Upper lobe of left lung (tissue), 4 donors: ENCODE data around the gene FGF3.

Experiments used
- CTCF ChIP-seq, 6 experiments: fragments of 450-650 bp in 4 of 6; fragments of 200-600 bp in 2 of 6; sonication (generic) in 2 of 6; IDR thresholded peaks; one replicate each; pipeline ENCODE4 v1.5.1; 2016 to 2019; ENCODE audit warnings: antibody characterized with exemption in 6 of 6
- POLR2A ChIP-seq, 4 donors: fragments of 450-650 bp; IDR thresholded peaks; one replicate each; pipeline ENCODE4 v1.5.1; 2016 to 2017; ENCODE audit warnings: antibody characterized with exemption in 4 of 4, mild to moderate bottlenecking in 2 of 4

- TF ChIP-seq POLR2A (IDR thresholded peaks at IDR 0.05) (no peak), CTCF (IDR thresholded peaks at IDR 0.05) (no peak)
These were observed 2.4 kb upstream of the FGF3 start for GRCh38 chr11:69821511-69822040.
